Measurements from ENCODE around the gene WASF1. TPM values are rescaled to one million over a fixed set of nuclear protein-coding genes. Genes with fewer than 3 reads are reported as not detected.

Gene WASF1
- total and polyA plus RNA-seq, 2 experiments from 2014 or later: 15.8 to 24.6 TPM

DNA sequence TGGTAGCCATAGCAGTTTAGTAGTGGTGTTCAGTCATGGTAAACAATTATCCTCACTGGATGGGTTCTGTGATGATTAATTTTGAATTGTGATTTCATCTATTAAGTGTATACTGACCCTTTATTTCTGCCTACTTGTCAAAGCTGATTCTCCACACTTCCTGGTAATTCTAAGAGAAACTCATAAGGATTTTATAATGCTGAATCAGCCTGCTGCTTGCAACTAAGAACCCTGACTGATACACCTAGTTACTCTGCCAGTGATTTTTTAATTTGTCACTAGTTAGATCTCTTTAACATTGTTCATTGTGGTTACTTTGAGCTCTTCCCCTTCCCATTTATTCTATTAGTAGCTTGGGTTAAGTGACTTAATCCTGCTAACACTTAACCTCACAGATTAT is 9.3 kb upstream of the WASF1 start:
- Histone ChIP-seq H3K27me3 (no peaks in the 10 kb centered on the region), H4K20me1 (ENCODE audit: insufficient read depth, poor library complexity, severe bottlenecking) (peaks cover 23% of the 10 kb centered on the region), H2AFZ (no peak overlapping the region), H3K79me2 (peaks cover 88% of the 10 kb centered on the region), H3K9me2 (replicated peaks; ENCODE audit: insufficient read depth) (no peaks in the 10 kb centered on the region), H3K27ac (no peak overlapping the region), H3K9me3 (ENCODE audit: low read depth) (no peaks in the 10 kb centered on the region), H3K36me3 (replicated peaks; ENCODE audit: insufficient read depth, low read depth) (no peaks in the 10 kb centered on the region), H3K4me2 (no peak overlapping the region), H3K4me3 (no peak overlapping the region), H3K4me1 (ENCODE audit: insufficient read depth) (no peaks in the 10 kb centered on the region)
- TF ChIP-seq EZH2phosphoT487 (IDR thresholded peaks at IDR 0.05; ENCODE audit: low read depth, severe bottlenecking, unreplicated experiment) (no peak), EZH2 (IDR thresholded peaks at IDR 0.05; ENCODE audit: borderline replicate concordance) (no peak)
- TF ChIP-seq, protein P1, sequence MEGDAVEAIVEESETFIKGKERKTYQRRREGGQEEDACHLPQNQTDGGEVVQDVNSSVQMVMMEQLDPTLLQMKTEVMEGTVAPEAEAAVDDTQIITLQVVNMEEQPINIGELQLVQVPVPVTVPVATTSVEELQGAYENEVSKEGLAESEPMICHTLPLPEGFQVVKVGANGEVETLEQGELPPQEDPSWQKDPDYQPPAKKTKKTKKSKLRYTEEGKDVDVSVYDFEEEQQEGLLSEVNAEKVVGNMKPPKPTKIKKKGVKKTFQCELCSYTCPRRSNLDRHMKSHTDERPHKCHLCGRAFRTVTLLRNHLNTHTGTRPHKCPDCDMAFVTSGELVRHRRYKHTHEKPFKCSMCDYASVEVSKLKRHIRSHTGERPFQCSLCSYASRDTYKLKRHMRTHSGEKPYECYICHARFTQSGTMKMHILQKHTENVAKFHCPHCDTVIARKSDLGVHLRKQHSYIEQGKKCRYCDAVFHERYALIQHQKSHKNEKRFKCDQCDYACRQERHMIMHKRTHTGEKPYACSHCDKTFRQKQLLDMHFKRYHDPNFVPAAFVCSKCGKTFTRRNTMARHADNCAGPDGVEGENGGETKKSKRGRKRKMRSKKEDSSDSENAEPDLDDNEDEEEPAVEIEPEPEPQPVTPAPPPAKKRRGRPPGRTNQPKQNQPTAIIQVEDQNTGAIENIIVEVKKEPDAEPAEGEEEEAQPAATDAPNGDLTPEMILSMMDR (IDR thresholded peaks at IDR 0.05; ENCODE audit: poor library complexity): no peak
- no peak for DNase-seq (ENCODE audit: low spot score)

DNA sequence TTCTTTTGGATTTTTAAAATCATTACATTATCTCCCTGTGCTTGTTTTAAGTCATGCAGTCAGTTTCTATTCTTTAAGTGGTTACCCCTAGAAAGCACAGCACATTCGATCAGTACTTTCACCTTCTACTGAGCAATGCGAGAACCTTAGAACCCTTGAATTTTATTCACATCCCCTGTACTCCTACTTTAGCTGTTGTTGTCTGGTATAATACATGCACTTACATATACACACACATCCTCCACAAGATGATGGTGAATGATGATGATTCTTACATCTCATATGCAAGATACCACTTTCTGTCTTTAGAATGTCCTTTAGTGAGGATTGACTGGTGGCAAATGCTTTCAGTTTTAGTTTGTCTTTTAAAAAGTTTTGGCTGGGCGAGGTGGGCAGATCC is 6.4 kb upstream of the WASF1 start:
- peaks cover 18% of the 10 kb centered on the region for H4K20me1 ChIP-seq (ENCODE audit: insufficient read depth, poor library complexity, severe bottlenecking)
- H3K4me2 ChIP-seq: no peak overlapping the region
- H3K4me3 ChIP-seq: no peak overlapping the region
- WGBS (ENCODE audit: low lambda C conversion rate, missing lambda C conversion rate): 98% methylated on average over 3 of the region's 3 CpGs
- no peak for DNase-seq (ENCODE audit: low spot score)
- no peak overlapping the region for H2AFZ ChIP-seq
- H3K27ac ChIP-seq: no peak overlapping the region
- peaks cover 98% of the 10 kb centered on the region for H3K79me2 ChIP-seq
- peaks cover 8% of the 10 kb centered on the region for H3K4me1 ChIP-seq (ENCODE audit: insufficient read depth)
- no peaks in the 10 kb centered on the region for H3K36me3 ChIP-seq (replicated peaks; ENCODE audit: insufficient read depth, low read depth)
- no peaks in the 10 kb centered on the region for H3K9me2 ChIP-seq (replicated peaks; ENCODE audit: insufficient read depth)
- H3K9me3 ChIP-seq (ENCODE audit: low read depth): no peaks in the 10 kb centered on the region
- no peaks in the 10 kb centered on the region for H3K27me3 ChIP-seq
- TF ChIP-seq EZH2 (IDR thresholded peaks at IDR 0.05; ENCODE audit: borderline replicate concordance): no peak
- no peak for TF ChIP-seq EZH2phosphoT487 (IDR thresholded peaks at IDR 0.05; ENCODE audit: low read depth, severe bottlenecking, unreplicated experiment)
- TF ChIP-seq, protein P1 (IDR thresholded peaks at IDR 0.05; ENCODE audit: poor library complexity): no peak

DNA sequence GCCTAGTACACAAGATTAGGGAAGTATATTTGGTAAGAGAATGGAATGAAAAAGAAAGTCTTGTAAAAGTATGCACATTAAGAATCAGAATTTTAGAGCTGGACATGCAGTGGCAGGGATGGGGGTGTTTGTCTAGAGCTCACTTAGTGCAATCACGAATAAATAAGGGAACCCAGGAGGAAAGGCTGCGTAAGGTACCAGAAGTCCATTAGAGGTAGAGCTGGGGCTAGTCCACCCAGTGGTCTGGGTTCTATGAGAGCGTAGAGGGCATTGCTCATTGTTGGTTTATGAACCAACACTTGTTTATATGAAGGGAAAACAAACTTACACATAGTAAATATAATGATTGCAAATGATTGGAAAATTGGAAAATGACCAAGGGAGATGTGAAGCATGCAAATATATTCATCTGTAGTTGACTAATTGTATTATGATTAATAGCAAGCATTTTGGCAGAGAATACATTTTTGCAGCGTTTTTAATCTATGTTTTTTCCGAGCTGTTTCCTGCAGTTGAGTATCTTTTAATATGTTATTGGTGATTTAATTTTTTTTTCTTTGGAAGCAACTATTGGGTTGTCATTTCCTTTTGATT is 3.9 kb upstream of the WASF1 start:
- Histone ChIP-seq H3K9me3 (ENCODE audit: low read depth) (no peaks in the 10 kb centered on the region), H3K9me2 (replicated peaks; ENCODE audit: insufficient read depth) (no peaks in the 10 kb centered on the region), H4K20me1 (ENCODE audit: insufficient read depth, poor library complexity, severe bottlenecking) (peaks cover 7% of the 10 kb centered on the region), H3K27me3 (no peaks in the 10 kb centered on the region), H3K4me3 (no peak overlapping the region), H3K4me2 (no peak overlapping the region), H3K27ac (no peak overlapping the region), H3K79me2 (peaks cover 78% of the 10 kb centered on the region), H3K4me1 (ENCODE audit: insufficient read depth) (peaks cover 8% of the 10 kb centered on the region), H2AFZ (no peak overlapping the region), H3K36me3 (replicated peaks; ENCODE audit: insufficient read depth, low read depth) (no peaks in the 10 kb centered on the region)
- no peak for DNase-seq (ENCODE audit: low spot score)
- 97% methylated on average over 5 of the region's 5 CpGs for WGBS (ENCODE audit: low lambda C conversion rate, missing lambda C conversion rate)
- TF ChIP-seq EZH2phosphoT487 (IDR thresholded peaks at IDR 0.05; ENCODE audit: low read depth, severe bottlenecking, unreplicated experiment): no peak
- TF ChIP-seq EZH2 (IDR thresholded peaks at IDR 0.05; ENCODE audit: borderline replicate concordance): no peak
- TF ChIP-seq, protein P1 (IDR thresholded peaks at IDR 0.05; ENCODE audit: poor library complexity): no peak
